HEK293 (cell line): Measurements from ENCODE around the gene KIAA0513.

ENCODE experiments used
- CTCF ChIA-PET: fragments of 350-600 bp; formaldehyde crosslinking; extraction: SDS; loops from one replicate; lab custom pipeline; 2021; ENCODE audit warnings: antibody characterized with exemption; lab: Yijun Ruan, JAX
- POLR2A ChIA-PET: fragments of 300-600 bp; formaldehyde crosslinking; extraction: SDS; loops from one replicate; lab custom pipeline; 2020; ENCODE audit warnings: antibody characterized with exemption, inconsistent platforms; lab: Yijun Ruan, JAX
- H3K27ac ChIP-seq: fragments of 200-500 bp; sonication (Bioruptor generic); 2 replicates; pipeline ENCODE4 v1.5.1; 2014; ENCODE audit warnings: low read depth, low read length, control low read depth, inconsistent platforms; ENCODE audit errors: extremely low read depth
- H3K36me3 ChIP-seq, 2 experiments: fragments of 200-500 bp in 1 of 2; sonication (Bioruptor generic) in 1 of 2; 1 replicate in 1 of 2; 2 replicates in 1 of 2; pipeline ENCODE4 v1.5.1; 2014 to 2017; ENCODE audit warnings: inconsistent platforms in 2 of 2, low read length in 2 of 2; ENCODE audit not compliant: control insufficient read depth in 2 of 2, insufficient read depth in 1 of 2
- H3K4me1 ChIP-seq: fragments of 200-500 bp; sonication (Bioruptor generic); 2 replicates; pipeline ENCODE4 v1.5.1; 2014; ENCODE audit warnings: mild to moderate bottlenecking, low read length, inconsistent platforms; ENCODE audit not compliant: control insufficient read depth, insufficient read depth
- H3K4me3 ChIP-seq: 2 replicates; pipeline ENCODE4 v1.5.1; 2011; ENCODE audit warnings: low read depth, mild to moderate bottlenecking, control low read depth, low read length, moderate library complexity
- H3K9me3 ChIP-seq: fragments of 200-500 bp; sonication (Bioruptor generic); 2 replicates; pipeline ENCODE4 v1.5.1; 2014; ENCODE audit warnings: low read depth, low read length, inconsistent platforms; ENCODE audit not compliant: control insufficient read depth, insufficient read depth
- HOXA7 ChIP-seq: sonication (generic); formaldehyde crosslinking; IDR thresholded peaks from 2 replicates; pipeline ENCODE4 v1.8.1; 2022; ENCODE audit warnings: missing genetic modification reagents, borderline replicate concordance
- HOXD13 ChIP-seq: sonication (generic); formaldehyde crosslinking; IDR thresholded peaks from 2 replicates; pipeline ENCODE4 v1.8.0; 2022; ENCODE audit warnings: missing genetic modification reagents, borderline replicate concordance
- ZBTB21 ChIP-seq: fragments of 450-650 bp; formaldehyde crosslinking; IDR thresholded peaks from 2 replicates; pipeline ENCODE4 v1.5.1; 2017; ENCODE audit warnings: missing biosample characterization, missing genetic modification characterization
- ZNF211 ChIP-seq: fragments of 450-650 bp; formaldehyde crosslinking; IDR thresholded peaks from 2 replicates; pipeline ENCODE4 v1.5.1; 2016; ENCODE audit warnings: low read depth, missing biosample characterization, missing genetic modification characterization
- ZNF324 ChIP-seq: fragments of 450-650 bp; formaldehyde crosslinking; IDR thresholded peaks from 2 replicates; pipeline ENCODE4 v1.5.1; 2016; ENCODE audit warnings: missing biosample characterization, missing genetic modification characterization
- ZNF558 ChIP-seq: fragments of 450-650 bp; formaldehyde crosslinking; IDR thresholded peaks from 2 replicates; pipeline ENCODE4 v1.5.1; 2016; ENCODE audit warnings: missing biosample characterization, missing genetic modification characterization
- ZNF701 ChIP-seq: fragments of 450-650 bp; formaldehyde crosslinking; IDR thresholded peaks from 2 replicates; pipeline ENCODE4 v1.5.1; 2016; ENCODE audit warnings: missing biosample characterization, missing genetic modification characterization
- TF ChIP-seq, protein P1 (sequence below): fragments of 450-650 bp; formaldehyde crosslinking; IDR thresholded peaks from 2 replicates; pipeline ENCODE4 v1.5.1; 2016; ENCODE audit warnings: missing biosample characterization, missing genetic modification characterization
- TF ChIP-seq, protein P2 (sequence below): fragments of 450-650 bp; formaldehyde crosslinking; IDR thresholded peaks from 2 replicates; pipeline ENCODE4 v1.5.1; 2017; ENCODE audit warnings: missing biosample characterization, missing genetic modification characterization
- TF ChIP-seq, protein P3 (sequence below): fragments of 450-650 bp; formaldehyde crosslinking; IDR thresholded peaks from 2 replicates; pipeline ENCODE4 v1.5.1; 2016; ENCODE audit warnings: missing biosample characterization, missing genetic modification characterization, low read depth
- TF ChIP-seq, protein P4 (sequence below): fragments of 450-650 bp; formaldehyde crosslinking; IDR thresholded peaks from 2 replicates; pipeline ENCODE4 v1.5.1; 2017; ENCODE audit warnings: missing biosample characterization, missing genetic modification characterization
- TF ChIP-seq, protein P5 (sequence below): fragments of 450-650 bp; formaldehyde crosslinking; conservative IDR thresholded peaks from 2 replicates; pipeline ENCODE4 v1.5.1; 2016; ENCODE audit warnings: low read depth, missing biosample characterization, missing genetic modification characterization

Gene KIAA0513

DNA sequence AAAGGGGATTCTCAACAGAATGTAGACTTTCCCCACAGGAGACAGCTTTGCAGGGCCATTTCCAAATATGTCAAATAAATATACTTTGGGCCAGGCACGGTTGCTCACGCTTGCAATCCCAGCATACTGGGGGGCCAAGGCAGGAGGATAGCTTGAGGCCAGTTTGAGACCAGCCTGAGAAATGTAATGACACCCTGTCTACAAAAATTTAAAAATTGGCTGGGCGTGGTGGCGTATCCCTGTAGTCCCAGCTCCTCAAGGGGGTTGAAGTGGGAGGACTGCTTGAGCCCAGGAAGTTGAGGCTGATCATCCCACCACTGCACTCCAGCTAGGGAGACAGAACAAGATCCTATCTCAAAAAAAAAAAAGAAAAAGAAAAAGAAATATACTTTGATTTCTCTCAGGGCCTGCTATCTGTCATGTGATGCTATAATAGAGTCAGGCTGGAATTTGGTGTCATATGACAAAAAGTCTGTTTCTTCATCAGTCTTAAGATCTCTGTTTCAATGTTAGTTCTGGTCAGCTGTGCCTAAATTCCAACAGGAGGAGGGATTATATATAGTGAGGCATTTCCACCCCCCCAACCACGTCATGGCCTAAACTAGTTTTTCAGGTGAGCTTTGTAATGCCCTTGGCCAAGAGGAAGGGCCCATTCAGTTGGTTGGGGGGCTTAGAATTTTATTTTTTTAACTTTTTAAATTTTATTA is 12.0 kb upstream of the KIAA0513 start:
- H3K9me3 ChIP-seq: no peaks in the 10 kb centered on the region
- no peak overlapping the region for H3K4me3 ChIP-seq
- no peaks in the 10 kb centered on the region for H3K36me3 ChIP-seq
- H3K27ac ChIP-seq: no peak overlapping the region
- no peaks in the 10 kb centered on the region for H3K4me1 ChIP-seq
- ChIA-PET POLR2A (interaction anchor here (0.6 to 0.7 kb wide), 2 partner anchors 14 to 915 kb away, joined by 3 read pairs; no protein-coding TSS in a partner anchor), CTCF (interaction anchor here (0.6 to 1.1 kb wide), 2 partner anchors 10 to 636 kb away, joined by 3 read pairs; no protein-coding TSS in a partner anchor)
- TF ChIP-seq, protein P1, sequence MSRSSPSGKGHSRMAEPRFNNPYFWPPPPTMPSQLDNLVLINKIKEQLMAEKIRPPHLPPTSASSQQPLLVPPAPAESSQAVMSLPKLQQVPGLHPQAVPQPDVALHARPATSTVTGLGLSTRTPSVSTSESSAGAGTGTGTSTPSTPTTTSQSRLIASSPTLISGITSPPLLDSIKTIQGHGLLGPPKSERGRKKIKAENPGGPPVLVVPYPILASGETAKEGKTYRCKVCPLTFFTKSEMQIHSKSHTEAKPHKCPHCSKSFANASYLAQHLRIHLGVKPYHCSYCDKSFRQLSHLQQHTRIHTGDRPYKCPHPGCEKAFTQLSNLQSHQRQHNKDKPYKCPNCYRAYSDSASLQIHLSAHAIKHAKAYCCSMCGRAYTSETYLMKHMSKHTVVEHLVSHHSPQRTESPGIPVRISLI (tag by site-specific recombination): no peak
- TF ChIP-seq, protein P2, sequence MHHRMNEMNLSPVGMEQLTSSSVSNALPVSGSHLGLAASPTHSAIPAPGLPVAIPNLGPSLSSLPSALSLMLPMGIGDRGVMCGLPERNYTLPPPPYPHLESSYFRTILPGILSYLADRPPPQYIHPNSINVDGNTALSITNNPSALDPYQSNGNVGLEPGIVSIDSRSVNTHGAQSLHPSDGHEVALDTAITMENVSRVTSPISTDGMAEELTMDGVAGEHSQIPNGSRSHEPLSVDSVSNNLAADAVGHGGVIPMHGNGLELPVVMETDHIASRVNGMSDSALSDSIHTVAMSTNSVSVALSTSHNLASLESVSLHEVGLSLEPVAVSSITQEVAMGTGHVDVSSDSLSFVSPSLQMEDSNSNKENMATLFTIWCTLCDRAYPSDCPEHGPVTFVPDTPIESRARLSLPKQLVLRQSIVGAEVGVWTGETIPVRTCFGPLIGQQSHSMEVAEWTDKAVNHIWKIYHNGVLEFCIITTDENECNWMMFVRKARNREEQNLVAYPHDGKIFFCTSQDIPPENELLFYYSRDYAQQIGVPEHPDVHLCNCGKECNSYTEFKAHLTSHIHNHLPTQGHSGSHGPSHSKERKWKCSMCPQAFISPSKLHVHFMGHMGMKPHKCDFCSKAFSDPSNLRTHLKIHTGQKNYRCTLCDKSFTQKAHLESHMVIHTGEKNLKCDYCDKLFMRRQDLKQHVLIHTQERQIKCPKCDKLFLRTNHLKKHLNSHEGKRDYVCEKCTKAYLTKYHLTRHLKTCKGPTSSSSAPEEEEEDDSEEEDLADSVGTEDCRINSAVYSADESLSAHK (tag by site-specific recombination): 0 out of 2 replicates have a peak, but pooled peaks have one; percentile 15
- TF ChIP-seq, protein P3, sequence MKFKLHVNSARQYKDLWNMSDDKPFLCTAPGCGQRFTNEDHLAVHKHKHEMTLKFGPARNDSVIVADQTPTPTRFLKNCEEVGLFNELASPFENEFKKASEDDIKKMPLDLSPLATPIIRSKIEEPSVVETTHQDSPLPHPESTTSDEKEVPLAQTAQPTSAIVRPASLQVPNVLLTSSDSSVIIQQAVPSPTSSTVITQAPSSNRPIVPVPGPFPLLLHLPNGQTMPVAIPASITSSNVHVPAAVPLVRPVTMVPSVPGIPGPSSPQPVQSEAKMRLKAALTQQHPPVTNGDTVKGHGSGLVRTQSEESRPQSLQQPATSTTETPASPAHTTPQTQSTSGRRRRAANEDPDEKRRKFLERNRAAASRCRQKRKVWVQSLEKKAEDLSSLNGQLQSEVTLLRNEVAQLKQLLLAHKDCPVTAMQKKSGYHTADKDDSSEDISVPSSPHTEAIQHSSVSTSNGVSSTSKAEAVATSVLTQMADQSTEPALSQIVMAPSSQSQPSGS (tag by site-specific recombination): no peak
- TF ChIP-seq ZNF324 (tag by site-specific recombination): no peak
- no peak for TF ChIP-seq HOXD13 (CRISPR knock-in tag)

DNA sequence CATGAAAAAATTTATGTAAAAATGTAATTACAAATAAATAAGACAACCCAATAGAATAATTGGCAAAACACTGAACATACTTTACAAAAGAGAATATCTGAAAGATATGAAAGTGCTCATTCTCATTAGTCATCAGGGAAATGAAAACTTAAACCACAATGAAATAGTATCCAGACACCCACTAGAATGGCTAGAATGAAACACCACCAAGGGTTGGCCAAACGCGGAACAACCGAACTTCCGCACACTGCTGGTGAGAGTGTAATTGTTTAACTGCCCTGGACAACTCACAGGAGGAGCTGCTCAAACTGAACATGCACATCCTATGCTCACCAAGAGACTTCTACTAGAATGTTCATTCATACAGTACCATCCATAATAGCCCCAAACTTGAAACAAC is 10.4 kb upstream of the KIAA0513 start:
- Histone ChIP-seq H3K9me3 (no peaks in the 10 kb centered on the region), H3K4me3 (no peak overlapping the region), H3K27ac (no peak overlapping the region), H3K36me3 (no peaks in the 10 kb centered on the region), H3K4me1 (no peaks in the 10 kb centered on the region)
- ChIA-PET CTCF (interaction anchor here (0.5 kb wide), 1 partner anchor 686 kb away, joined by 3 read pairs; no protein-coding TSS in a partner anchor), POLR2A (no interaction called here)
- TF ChIP-seq, protein P4, sequence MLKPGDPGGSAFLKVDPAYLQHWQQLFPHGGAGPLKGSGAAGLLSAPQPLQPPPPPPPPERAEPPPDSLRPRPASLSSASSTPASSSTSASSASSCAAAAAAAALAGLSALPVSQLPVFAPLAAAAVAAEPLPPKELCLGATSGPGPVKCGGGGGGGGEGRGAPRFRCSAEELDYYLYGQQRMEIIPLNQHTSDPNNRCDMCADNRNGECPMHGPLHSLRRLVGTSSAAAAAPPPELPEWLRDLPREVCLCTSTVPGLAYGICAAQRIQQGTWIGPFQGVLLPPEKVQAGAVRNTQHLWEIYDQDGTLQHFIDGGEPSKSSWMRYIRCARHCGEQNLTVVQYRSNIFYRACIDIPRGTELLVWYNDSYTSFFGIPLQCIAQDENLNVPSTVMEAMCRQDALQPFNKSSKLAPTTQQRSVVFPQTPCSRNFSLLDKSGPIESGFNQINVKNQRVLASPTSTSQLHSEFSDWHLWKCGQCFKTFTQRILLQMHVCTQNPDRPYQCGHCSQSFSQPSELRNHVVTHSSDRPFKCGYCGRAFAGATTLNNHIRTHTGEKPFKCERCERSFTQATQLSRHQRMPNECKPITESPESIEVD (tag by site-specific recombination): no peak
- no peak for TF ChIP-seq ZBTB21 (tag by site-specific recombination)
- TF ChIP-seq, protein P5, sequence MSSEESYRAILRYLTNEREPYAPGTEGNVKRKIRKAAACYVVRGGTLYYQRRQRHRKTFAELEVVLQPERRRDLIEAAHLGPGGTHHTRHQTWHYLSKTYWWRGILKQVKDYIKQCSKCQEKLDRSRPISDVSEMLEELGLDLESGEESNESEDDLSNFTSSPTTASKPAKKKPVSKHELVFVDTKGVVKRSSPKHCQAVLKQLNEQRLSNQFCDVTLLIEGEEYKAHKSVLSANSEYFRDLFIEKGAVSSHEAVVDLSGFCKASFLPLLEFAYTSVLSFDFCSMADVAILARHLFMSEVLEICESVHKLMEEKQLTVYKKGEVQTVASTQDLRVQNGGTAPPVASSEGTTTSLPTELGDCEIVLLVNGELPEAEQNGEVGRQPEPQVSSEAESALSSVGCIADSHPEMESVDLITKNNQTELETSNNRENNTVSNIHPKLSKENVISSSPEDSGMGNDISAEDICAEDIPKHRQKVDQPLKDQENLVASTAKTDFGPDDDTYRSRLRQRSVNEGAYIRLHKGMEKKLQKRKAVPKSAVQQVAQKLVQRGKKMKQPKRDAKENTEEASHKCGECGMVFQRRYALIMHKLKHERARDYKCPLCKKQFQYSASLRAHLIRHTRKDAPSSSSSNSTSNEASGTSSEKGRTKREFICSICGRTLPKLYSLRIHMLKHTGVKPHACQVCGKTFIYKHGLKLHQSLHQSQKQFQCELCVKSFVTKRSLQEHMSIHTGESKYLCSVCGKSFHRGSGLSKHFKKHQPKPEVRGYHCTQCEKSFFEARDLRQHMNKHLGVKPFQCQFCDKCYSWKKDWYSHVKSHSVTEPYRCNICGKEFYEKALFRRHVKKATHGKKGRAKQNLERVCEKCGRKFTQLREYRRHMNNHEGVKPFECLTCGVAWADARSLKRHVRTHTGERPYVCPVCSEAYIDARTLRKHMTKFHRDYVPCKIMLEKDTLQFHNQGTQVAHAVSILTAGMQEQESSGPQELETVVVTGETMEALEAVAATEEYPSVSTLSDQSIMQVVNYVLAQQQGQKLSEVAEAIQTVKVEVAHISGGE (tag by site-specific recombination): no peak
- no peak for TF ChIP-seq HOXA7 (CRISPR knock-in tag)
- TF ChIP-seq ZNF211 (tag by site-specific recombination): no peak
- no peak for TF ChIP-seq ZNF701
- no peak for TF ChIP-seq ZNF558 (tag by site-specific recombination)
